Liver (tissue), 9 donors: ENCODE data around the gene CHORDC1. TPM values are rescaled to one million over a fixed set of nuclear protein-coding genes. Genes with fewer than 3 reads are reported as not detected.

ENCODE experiments used
- DNase-seq: peaks from one replicate; pipeline ENCODE4 v3.0.0-alpha.2; 2017; ENCODE audit warnings: low spot score
- H3K27ac ChIP-seq, 2 donors: one replicate each; pipeline ENCODE4 v1.7.0; 2013; ENCODE audit warnings: inconsistent platforms in 2 of 2, low read length in 2 of 2, control low read depth in 1 of 2, low read depth in 1 of 2, mild to moderate bottlenecking in 1 of 2
- H3K27me3 ChIP-seq, 4 donors: one replicate each; pipeline versions ENCODE4 v1.6.1 to v1.7.0; 2013; ENCODE audit warnings: low read length in 3 of 4, inconsistent platforms in 1 of 4, mild to moderate bottlenecking in 1 of 4, moderate library complexity in 1 of 4; ENCODE audit not compliant: control insufficient read depth in 4 of 4, insufficient read depth in 4 of 4
- H3K36me3 ChIP-seq, 4 donors: one replicate each; pipeline versions ENCODE4 v1.6.1 to v1.7.0; 2013; ENCODE audit warnings: low read length in 3 of 4, mild to moderate bottlenecking in 3 of 4, low read depth in 1 of 4, moderate library complexity in 1 of 4; ENCODE audit not compliant: control insufficient read depth in 4 of 4, insufficient read depth in 3 of 4
- H3K4me1 ChIP-seq, 4 donors: one replicate each; pipeline versions ENCODE4 v1.6.1 to v1.7.0; 2013; ENCODE audit warnings: low read length in 3 of 4, mild to moderate bottlenecking in 3 of 4, moderate library complexity in 1 of 4; ENCODE audit not compliant: control insufficient read depth in 4 of 4, insufficient read depth in 4 of 4
- H3K4me3 ChIP-seq, 3 donors: one replicate each; pipeline versions ENCODE4 v1.6.1 to v1.7.0; 2013; ENCODE audit warnings: low read length in 3 of 3, control low read depth in 1 of 3, low read depth in 1 of 3, mild to moderate bottlenecking in 1 of 3
- H3K9ac ChIP-seq, 2 donors: one replicate each; pipeline ENCODE4 v1.7.0; 2013; ENCODE audit warnings: low read length in 2 of 2, mild to moderate bottlenecking in 2 of 2, moderate library complexity in 2 of 2, control low read depth in 1 of 2, low read depth in 1 of 2
- H3K9me3 ChIP-seq, 4 donors: one replicate each; pipeline versions ENCODE4 v1.6.1 to v1.7.0; 2013; ENCODE audit warnings: low read length in 3 of 4; ENCODE audit not compliant: control insufficient read depth in 4 of 4
- CTCF ChIP-seq: fragments of 150-350 bp; IDR thresholded peaks from 2 replicates; pipeline ENCODE4 v1.5.1; 2017; ENCODE audit warnings: improper control_type of control experiment, low read depth, low read length; ENCODE audit not compliant: missing input control
- EGR1 ChIP-seq, 2 donors: IDR thresholded peaks; 2 replicates each; pipeline ENCODE4 v1.6.1; 2016 to 2018; ENCODE audit warnings: antibody characterized with exemption in 2 of 2, low read depth in 2 of 2
- FOXA1 ChIP-seq: IDR thresholded peaks from 2 replicates; pipeline ENCODE4 v1.6.1; 2016; ENCODE audit warnings: antibody characterized with exemption
- FOXA2 ChIP-seq: IDR thresholded peaks from 2 replicates; pipeline ENCODE4 v1.6.1; 2016; ENCODE audit warnings: antibody characterized with exemption
- HNF4A ChIP-seq, 2 donors: conservative IDR thresholded peaks; 2 replicates each; pipeline ENCODE4 v1.6.1; 2016; ENCODE audit warnings: antibody characterized with exemption in 2 of 2, mild to moderate bottlenecking in 2 of 2
- HNF4G ChIP-seq: IDR thresholded peaks from 2 replicates; pipeline ENCODE4 v1.6.1; 2016; ENCODE audit warnings: antibody characterized with exemption
- MAX ChIP-seq: IDR thresholded peaks from 2 replicates; pipeline ENCODE4 v1.6.1; 2016; ENCODE audit warnings: antibody characterized with exemption
- NR2F2 ChIP-seq: IDR thresholded peaks from 2 replicates; pipeline ENCODE4 v1.6.1; 2016; ENCODE audit warnings: antibody characterized with exemption
- RAD21 ChIP-seq, 2 donors: IDR thresholded peaks; 2 replicates each; pipeline ENCODE4 v1.6.1; 2016; ENCODE audit warnings: antibody characterized with exemption in 2 of 2, mild to moderate bottlenecking in 2 of 2
- REST ChIP-seq: IDR thresholded peaks from 2 replicates; pipeline ENCODE4 v1.6.1; 2016; ENCODE audit warnings: antibody characterized with exemption, mild to moderate bottlenecking
- RXRA ChIP-seq, 2 donors: IDR thresholded peaks; 2 replicates each; pipeline ENCODE4 v1.6.1; 2017 to 2018; ENCODE audit warnings: antibody characterized with exemption in 2 of 2, mild to moderate bottlenecking in 1 of 2
- SP1 ChIP-seq: IDR thresholded peaks from 2 replicates; pipeline ENCODE4 v1.6.1; 2018; ENCODE audit warnings: antibody characterized with exemption, mild to moderate bottlenecking
- TAF1 ChIP-seq: conservative IDR thresholded peaks from 2 replicates; pipeline ENCODE4 v1.6.1; 2016; ENCODE audit warnings: antibody characterized with exemption, mild to moderate bottlenecking
- YY1 ChIP-seq: IDR thresholded peaks from 2 replicates; pipeline ENCODE4 v1.6.1; 2016; ENCODE audit warnings: antibody characterized with exemption, mild to moderate bottlenecking
- ZBTB33 ChIP-seq: IDR thresholded peaks from 2 replicates; pipeline ENCODE4 v1.6.1; 2016; ENCODE audit warnings: antibody characterized with exemption
- WGBS: extraction: QIAGEN DNeasy Blood & Tissue Kit; methylation state at CpG from one replicate; pipeline ENCODE4 v1.1.7; 2013; 5-methylcytosine and 5-hydroxymethylcytosine counted together
- polyA plus RNA-seq, 2 donors: library from polyadenylated mRNA; stranded (reverse) in 1 of 2; unstranded in 1 of 2; fragments of 200-250 nt in 1 of 2; fragments of >200 nt in 1 of 2; fragmentation: Nextera tagmentation in 1 of 2; extraction: Ambion mirVana in 1 of 2; gene quantifications; one replicate each; pipeline versions ENCODE4 v1.2.1 to v1.2.3, GENCODE V29; 2013 to 2015
- total RNA-seq, 2 donors: library from RNA; depleted of rRNA; stranded (reverse); fragments of >200 nt; gene quantifications; one replicate each; pipeline ENCODE4 v1.2.3, GENCODE V29; 2014
- donor health status: healthy.
- donor health status: healthy.
- donor health status: healthy.
- donor health status: healthy.
- donor health status: healthy.

CHORDC1 gene
- total and polyA plus RNA-seq, 4 donors = 9.4 to 39.5 (median 16.7) TPM

- Histone ChIP-seq H3K27ac (peak overlapping the region; percentile 92 to 96), H3K9ac (peak overlapping the region; percentile 85 to 94), H3K4me1 (peaks cover 2 to 27% (median 8%) of the 10 kb centered on the region in 4 donors), H3K9me3 (no peaks in the 10 kb centered on the region), H3K36me3 (no peaks in the 10 kb centered on the region), H3K4me3 (peak overlapping the region; percentile 80 to 99 (median 86)), H3K27me3 (no peaks in the 10 kb centered on the region)
- TF ChIP-seq FOXA1 (no peak), NR2F2 (peak; percentile 29), RXRA (IDR thresholded peaks at IDR 0.05) (peak in 1 of 2 donors; percentile 2)
- under 1% methylated on average over 12 of the region's 12 CpGs for WGBS
- no peak for DNase-seq
Measured at GRCh38 chr11:90223248-90223585, 368 bp upstream of the CHORDC1 start.

- 7% methylated on average over 16 of the region's 16 CpGs for WGBS
- Histone ChIP-seq H3K9me3 (no peaks in the 10 kb centered on the region), H3K36me3 (no peaks in the 10 kb centered on the region), H3K4me3 (peak overlapping the region; percentile 80 to 99 (median 86)), H3K4me1 (peaks cover 2 to 27% (median 8%) of the 10 kb centered on the region in 4 donors), H3K9ac (peak overlapping the region; percentile 85 to 94), H3K27me3 (no peaks in the 10 kb centered on the region), H3K27ac (peak overlapping the region; percentile 92 to 96)
- TF ChIP-seq FOXA2 (no peak), EGR1 (IDR thresholded peaks at IDR 0.05; ENCODE audit: low read depth in 2 of 2) (no peak), MAX (no peak), FOXA1 (no peak), REST (no peak), RXRA (IDR thresholded peaks at IDR 0.05) (no peak), RAD21 (IDR thresholded peaks at IDR 0.05) (no peak), HNF4A (conservative IDR thresholded peaks at IDR 0.05) (no peak), SP1 (no peak), TAF1 (no peak), CTCF (no peak), HNF4G (no peak)
- DNase-seq = no peak
Measured at GRCh38 chr11:90221803-90222458, 918 bp downstream of the CHORDC1 start.

- Histone ChIP-seq H3K36me3 (peaks cover 0 to 2% (median 0%) of the 10 kb centered on the region in 4 donors), H3K4me1 (peaks cover 2 to 27% (median 8%) of the 10 kb centered on the region in 4 donors), H3K27ac (no peak overlapping the region), H3K9me3 (no peaks in the 10 kb centered on the region), H3K27me3 (no peaks in the 10 kb centered on the region), H3K9ac (no peak overlapping the region), H3K4me3 (no peak overlapping the region)
- WGBS = 90% methylated on average over 1 of the region's 1 CpG
- no peak for DNase-seq
- no peak for TF ChIP-seq FOXA2
- no peak for TF ChIP-seq NR2F2
- no peak for TF ChIP-seq ZBTB33
- no peak for TF ChIP-seq REST
- no peak for TF ChIP-seq TAF1
- TF ChIP-seq RAD21 (IDR thresholded peaks at IDR 0.05) = no peak
- TF ChIP-seq FOXA1 = no peak
- TF ChIP-seq YY1 = no peak
Measured at GRCh38 chr11:90220391-90220790, 2.5 kb downstream of the CHORDC1 start.
